Lower leg skin (tissue), 4 donors: ENCODE data around the gene LINGO4. TPM values are rescaled to one million over a fixed set of nuclear protein-coding genes. Genes with fewer than 3 reads are reported as not detected.

ENCODE experiments used
- DNase-seq, 2 donors: peaks; one replicate each; pipeline ENCODE4 v3.0.0-alpha.2; 2019; ENCODE audit warnings: low spot score in 2 of 2
- H3K4me3 ChIP-seq: fragments of 200-600 bp; sonication (generic); 2 replicates; pipeline ENCODE4 v1.5.1; 2017; ENCODE audit warnings: mild to moderate bottlenecking, low read depth; ENCODE audit not compliant: poor library complexity, severe bottlenecking
- CTCF ChIP-seq, 3 donors: fragments of 450-650 bp; IDR thresholded peaks; one replicate each; pipeline ENCODE4 v1.5.1; 2016; ENCODE audit warnings: antibody characterized with exemption in 3 of 3, mild to moderate bottlenecking in 3 of 3, moderate library complexity in 2 of 3
- POLR2A ChIP-seq, 2 donors: fragments of 450-650 bp; IDR thresholded peaks; one replicate each; pipeline ENCODE4 v1.6.1; 2016 to 2017; ENCODE audit warnings: antibody characterized with exemption in 2 of 2, mild to moderate bottlenecking in 1 of 2, moderate library complexity in 1 of 2
- WGBS, 2 donors: methylation state at CpG; one replicate each; pipeline ENCODE4 v1.1.5; 2018; 5-methylcytosine and 5-hydroxymethylcytosine counted together
- intact Hi-C: fragments of 100-400 bp; cut with DNase I; formaldehyde crosslinking; loops from one replicate; pipeline ENCODE4 v1.15.0; 2023; ENCODE audit warnings: low total_unique reads
- total RNA-seq, 4 donors: library from RNA; depleted of rRNA; stranded (reverse); fragments of >200 nt; gene quantifications; one replicate each; pipeline ENCODE4 v1.1.0, GENCODE V29; 2016

Gene LINGO4
- total RNA-seq, 4 donors from 2014 or later, result 0.17 to 0.36 (median 0.34) TPM; not detected in 1

DNA sequence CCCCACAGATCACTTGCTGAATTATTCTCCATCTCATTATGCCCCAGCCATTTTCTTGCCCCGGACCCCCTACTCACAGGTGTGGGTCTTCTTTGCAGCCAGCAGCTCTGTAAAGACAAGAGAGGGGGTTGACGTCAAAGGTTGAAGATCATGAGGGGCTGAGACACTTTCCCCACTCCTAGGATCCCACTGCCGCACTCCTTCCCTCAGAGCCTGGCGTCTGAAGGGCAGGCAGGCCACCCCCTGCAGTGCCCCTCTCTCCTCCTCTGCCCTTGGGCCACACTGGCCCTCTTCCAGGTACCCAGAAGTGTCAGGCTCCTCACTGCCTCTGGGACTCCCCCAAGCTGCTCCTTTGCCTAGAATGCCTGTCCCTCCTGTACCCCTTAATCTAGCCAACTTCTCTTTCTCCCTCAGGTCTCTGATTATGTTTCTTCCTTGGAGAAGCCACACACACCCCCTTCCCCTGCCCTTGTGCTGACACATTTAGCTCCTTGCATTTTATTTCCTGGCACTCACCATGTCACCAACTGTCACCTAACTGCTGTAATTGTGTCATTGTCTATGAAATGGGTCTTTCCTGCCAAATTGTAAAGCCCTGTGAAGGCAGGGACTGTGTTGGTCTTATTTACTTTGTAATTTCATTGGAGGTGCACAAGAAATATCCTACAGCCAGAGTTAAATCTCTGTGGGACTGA lies 24.3 kb upstream of the LINGO4 start:
- no peak for DNase-seq
- TF ChIP-seq CTCF (IDR thresholded peaks at IDR 0.05) (no peak), POLR2A (IDR thresholded peaks at IDR 0.05) (no peak)
- no peak overlapping the region for H3K4me3 ChIP-seq
- 41 to 62% methylated on average over 4 of the region's 4 CpGs for WGBS, 2 donors
- intact Hi-C loops, result loop anchor here (10.0 kb wide), 1 partner anchor 295 kb away; no protein-coding TSS in a partner anchor

DNA sequence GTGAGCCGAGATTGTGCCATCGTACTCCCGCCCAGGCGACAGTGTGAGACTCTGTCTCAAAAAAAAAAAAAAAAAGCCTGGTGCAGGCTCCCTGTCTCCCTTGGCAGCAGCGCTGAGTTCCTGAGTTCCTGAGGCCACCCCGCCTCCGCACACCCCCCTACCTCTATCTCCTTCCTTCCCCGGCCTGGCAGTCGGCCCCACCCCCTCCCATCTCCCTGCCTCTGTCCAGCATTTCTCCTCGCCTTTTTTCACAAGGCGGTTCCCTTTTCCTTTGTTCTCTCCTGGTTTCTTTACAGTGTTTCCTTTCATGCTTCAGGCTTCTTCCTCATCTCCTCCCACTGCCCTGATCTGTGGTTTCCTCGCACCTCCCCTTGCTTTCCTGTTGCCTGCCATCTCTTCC lies 23.7 kb upstream of the LINGO4 start:
- TF ChIP-seq CTCF (IDR thresholded peaks at IDR 0.05) (no peak), POLR2A (IDR thresholded peaks at IDR 0.05) (no peak)
- no peak overlapping the region for H3K4me3 ChIP-seq
- DNase-seq, result no peak
- intact Hi-C loops, result no loop called here
- WGBS, 2 donors, result 11 to 14% methylated on average over 12 of the region's 12 CpGs

DNA sequence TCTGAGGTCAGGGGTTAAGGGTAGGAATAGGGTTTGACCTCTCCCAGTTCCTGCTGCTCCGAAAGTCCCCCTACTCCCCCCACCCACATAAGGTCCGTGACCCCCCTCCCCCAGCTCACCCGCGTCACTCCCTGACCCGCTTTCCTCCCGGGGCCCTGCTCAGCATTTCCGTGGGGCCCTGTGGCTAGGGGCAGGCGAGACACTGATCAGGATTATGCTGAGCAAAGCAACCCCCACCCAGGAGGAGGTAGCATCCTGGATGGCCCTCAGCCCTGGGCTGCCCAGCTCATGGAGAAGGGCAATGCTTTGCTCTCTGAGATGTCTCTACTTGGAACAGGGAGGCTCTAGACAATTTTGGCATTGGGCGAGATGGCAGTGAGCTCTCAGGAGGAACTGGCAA lies 22.6 kb upstream of the LINGO4 start:
- no peak overlapping the region for H3K4me3 ChIP-seq
- WGBS, 2 donors, result 71 to 75% methylated on average over 6 to 9 of the region's 9 CpGs
- intact Hi-C loops, result no loop called here
- no peak for DNase-seq
- TF ChIP-seq POLR2A (IDR thresholded peaks at IDR 0.05) (no peak), CTCF (IDR thresholded peaks at IDR 0.05) (no peak)

GRCh38 chr1:151825751-151826660 lies 20.8 kb upstream of the LINGO4 start:
- intact Hi-C loops, result no loop called here
- TF ChIP-seq POLR2A (IDR thresholded peaks at IDR 0.05) (no peak), CTCF (IDR thresholded peaks at IDR 0.05) (no peak)
- DNase-seq, result no peak
- H3K4me3 ChIP-seq, result no peak overlapping the region
- 54% methylated on average over 19 to 20 of the region's 21 CpGs for WGBS, 2 donors

GRCh38 chr1:151825204-151825603 lies 20.0 kb upstream of the LINGO4 start:
- no peak for TF ChIP-seq CTCF (IDR thresholded peaks at IDR 0.05)
- TF ChIP-seq POLR2A (IDR thresholded peaks at IDR 0.05), result no peak
- intact Hi-C loops, result no loop called here
- WGBS, 2 donors, result 71 to 72% methylated on average over 9 of the region's 9 CpGs
- DNase-seq, result no peak
- no peak overlapping the region for H3K4me3 ChIP-seq
